SH-SY5Y (cell line): ENCODE measurements around the gene NAA38.

Experiments
- GATA2 ChIP-seq: IDR thresholded peaks from 2 replicates; pipeline ENCODE4 v1.6.1; 2011; ENCODE audit warnings: mild to moderate bottlenecking, low read depth, low read length
- GATA3 ChIP-seq: IDR thresholded peaks from 2 replicates; pipeline ENCODE4 v1.6.1; 2011; ENCODE audit warnings: low read depth, mild to moderate bottlenecking, low read length, moderate library complexity

DNA sequence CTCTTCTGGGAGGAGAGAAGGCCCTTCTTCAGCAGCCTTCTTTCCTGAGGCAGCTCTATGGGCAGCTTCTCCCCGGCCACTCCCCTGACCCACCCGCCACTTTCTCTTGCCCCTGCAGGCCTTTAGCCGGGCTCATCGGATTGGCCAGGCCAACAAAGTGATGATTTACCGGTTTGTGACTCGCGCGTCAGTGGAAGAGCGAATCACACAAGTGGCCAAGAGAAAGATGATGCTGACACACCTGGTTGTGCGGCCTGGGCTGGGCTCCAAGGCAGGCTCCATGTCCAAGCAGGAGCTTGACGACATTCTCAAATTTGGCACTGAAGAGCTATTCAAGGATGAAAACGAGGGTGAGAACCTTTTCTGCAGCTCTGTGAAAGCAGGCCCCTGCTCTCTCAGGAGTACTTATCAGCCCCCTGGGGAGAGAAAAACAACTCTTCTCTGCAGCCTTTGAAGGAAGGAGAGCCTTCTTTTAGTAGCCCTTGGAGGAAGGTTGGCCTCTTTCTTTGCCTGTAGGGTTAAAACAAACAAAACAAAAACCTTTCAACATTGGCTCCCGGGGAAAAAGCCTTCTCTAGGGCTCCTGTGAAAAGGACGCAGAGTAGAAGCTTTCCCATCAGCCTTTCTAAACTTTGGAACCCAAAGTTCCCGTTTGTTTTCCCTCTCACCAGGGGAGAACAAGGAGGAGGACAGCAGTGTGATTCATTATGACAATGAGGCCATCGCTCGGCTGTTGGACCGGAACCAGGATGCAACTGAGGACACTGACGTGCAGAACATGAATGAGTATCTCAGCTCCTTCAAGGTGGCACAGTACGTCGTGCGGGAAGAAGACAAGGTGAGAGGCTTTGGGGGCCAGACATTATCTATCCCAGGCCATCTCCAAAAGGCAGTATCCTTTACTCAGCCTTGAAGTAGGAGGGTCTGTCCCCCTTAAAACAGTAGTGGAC lies 46.1 kb upstream of the NAA38 start:
- TF ChIP-seq GATA3: no peak
- no peak for TF ChIP-seq GATA2
